GM12891 (cell line): ENCODE data around the gene RTTN.

Experiments used
- DNase-seq: peaks from one replicate; pipeline ENCODE4 v3.0.0; 2011; ENCODE audit warnings: low spot score; ENCODE audit not compliant: insufficient read length
- FAIRE-seq: peaks from 2 replicates; lab custom pipeline; 2011; peaks lifted over from hg19 to GRCh38; lab: Jason Lieb, UNC
- PAX5 ChIP-seq: IDR thresholded peaks from 2 replicates; pipeline ENCODE4 v1.6.1; 2011; ENCODE audit warnings: low read length, moderate library complexity, mild to moderate bottlenecking; ENCODE audit not compliant: insufficient read depth, severe bottlenecking
- POLR2A ChIP-seq: IDR thresholded peaks from 2 replicates; pipeline ENCODE4 v1.6.1; 2011; ENCODE audit warnings: low read depth, low read length, control low read depth
- POLR2AphosphoS5 ChIP-seq: IDR thresholded peaks from 2 replicates; pipeline ENCODE4 v1.6.1; 2011; ENCODE audit warnings: low read depth, low read length, control low read depth
- POU2F2 ChIP-seq: IDR thresholded peaks from 2 replicates; pipeline ENCODE4 v1.6.1; 2011; ENCODE audit warnings: low read depth, mild to moderate bottlenecking, control low read depth, low read length, moderate library complexity
- SPI1 ChIP-seq: IDR thresholded peaks from 2 replicates; pipeline ENCODE4 v1.6.1; 2011; ENCODE audit warnings: low read depth, low read length, control low read depth
- TAF1 ChIP-seq: IDR thresholded peaks from 2 replicates; pipeline ENCODE4 v1.6.1; 2011; ENCODE audit warnings: low read depth, low read length, control low read depth

The RTTN gene

DNA sequence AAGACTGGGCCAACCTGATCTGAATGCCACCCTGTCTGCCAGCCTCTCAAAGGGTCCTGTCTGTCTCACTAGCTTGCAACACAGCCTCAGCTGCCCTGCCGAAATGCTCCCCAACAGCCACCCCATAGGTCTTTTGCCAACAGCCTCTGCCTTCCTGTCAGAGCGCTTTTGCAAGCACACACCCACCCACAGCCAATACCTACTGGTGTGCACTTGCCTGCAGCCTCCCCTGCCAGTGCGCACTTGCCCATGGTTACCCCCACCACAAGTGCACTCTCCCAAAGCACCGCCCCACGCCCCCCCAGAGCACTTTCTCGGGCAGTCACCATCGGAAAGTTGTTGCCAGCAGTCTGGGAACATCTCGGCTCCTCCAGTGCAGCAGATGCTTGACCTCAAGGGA is 48.6 kb downstream of the RTTN start:
- no peak for TF ChIP-seq SPI1
- TF ChIP-seq POLR2A, result no peak
- TF ChIP-seq PAX5, result no peak
- TF ChIP-seq POLR2AphosphoS5, result no peak
- FAIRE-seq (no peak), DNase-seq (no peak)

DNA sequence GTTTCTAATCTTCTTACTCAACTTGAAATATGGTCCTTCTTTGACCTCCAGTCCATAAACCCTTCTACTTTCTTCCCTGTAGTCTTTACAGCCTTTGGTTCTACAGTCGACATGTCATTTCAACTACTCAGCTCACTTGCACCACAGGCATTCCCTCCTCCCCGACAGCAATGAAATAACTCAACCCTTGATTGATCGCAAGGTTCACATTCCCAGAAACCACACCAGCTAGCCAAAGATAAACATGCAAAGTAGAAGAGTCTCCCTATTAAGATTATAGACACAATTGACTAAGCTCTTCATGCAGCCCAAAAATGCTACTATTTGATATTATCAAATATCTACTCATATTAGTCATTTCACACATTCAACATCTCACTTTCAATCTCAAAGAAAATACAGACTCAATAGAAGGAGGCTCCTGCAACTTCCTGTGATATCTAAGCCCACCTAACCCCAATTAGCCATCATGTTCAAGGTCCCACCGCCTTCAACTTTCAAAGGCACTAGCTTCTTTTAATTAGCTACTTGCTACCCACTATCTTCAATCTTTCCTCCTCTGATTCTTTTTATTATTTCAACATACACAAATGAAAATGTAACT is 50.8 kb downstream of the RTTN start:
- TF ChIP-seq SPI1 (no peak), TAF1 (no peak), POU2F2 (no peak), POLR2AphosphoS5 (no peak), PAX5 (no peak), POLR2A (no peak)
- FAIRE-seq (no peak), DNase-seq (no peak)

DNA sequence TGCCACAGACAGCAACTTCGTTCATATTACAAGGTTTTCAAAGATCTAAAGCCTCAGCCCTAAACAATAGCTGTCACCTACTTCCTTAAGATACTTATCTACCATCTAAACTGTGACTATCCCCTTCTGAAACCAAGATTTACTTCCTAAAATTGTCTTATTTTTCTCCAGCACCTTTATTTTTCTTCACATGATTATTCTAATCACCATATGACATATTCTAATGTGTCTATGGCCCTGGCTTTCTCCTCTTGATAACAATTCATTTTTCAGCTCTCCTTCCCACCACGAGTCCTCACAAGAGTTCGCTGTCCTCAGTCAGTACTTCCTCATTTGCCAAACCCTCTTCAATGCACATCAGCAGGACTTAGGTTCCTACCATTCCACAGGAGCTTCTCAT is 53.9 kb downstream of the RTTN start:
- no peak for TF ChIP-seq SPI1
- TF ChIP-seq POLR2AphosphoS5, result no peak
- TF ChIP-seq PAX5, result no peak
- no peak for TF ChIP-seq TAF1
- no peak for TF ChIP-seq POU2F2
- TF ChIP-seq POLR2A, result no peak
- FAIRE-seq, result peak; percentile 69

DNA sequence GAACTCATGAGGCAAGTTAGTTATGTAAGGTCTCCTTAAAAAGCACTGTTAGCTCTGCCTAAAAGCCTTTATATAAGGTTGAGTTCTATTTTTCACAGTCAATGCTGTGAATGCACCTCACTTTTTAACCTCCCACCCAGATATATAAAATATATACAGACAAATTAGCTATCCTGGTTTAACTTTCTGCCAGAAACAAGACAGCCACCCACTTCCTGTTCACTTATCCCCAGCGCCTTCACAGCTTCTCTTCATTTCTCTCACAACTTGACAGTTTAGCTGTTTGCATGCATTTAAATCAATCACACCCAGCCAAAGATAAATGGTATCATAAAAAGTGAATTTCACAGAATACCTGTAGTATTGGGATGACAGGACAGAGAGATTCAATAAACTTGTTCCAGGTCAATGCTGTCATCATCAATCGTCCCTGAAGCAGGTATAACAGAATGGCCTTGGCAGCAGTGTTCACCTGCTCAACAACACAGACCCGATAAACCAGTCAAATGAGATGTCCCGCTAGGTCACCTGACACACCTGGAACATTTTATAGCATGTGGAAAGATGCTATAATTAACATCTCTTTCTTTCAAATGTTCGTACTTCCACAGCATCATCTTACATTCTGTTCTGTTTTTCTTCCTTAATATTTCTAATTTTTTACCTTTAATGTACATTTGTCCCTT is 55.7 kb downstream of the RTTN start:
- TF ChIP-seq TAF1 (no peak), POLR2AphosphoS5 (no peak), SPI1 (no peak), POU2F2 (no peak), POLR2A (no peak), PAX5 (no peak)
- FAIRE-seq (peak; percentile 66), DNase-seq (no peak)

More for the DNA sequence above, 53.9 kb downstream of the RTTN start:
- no peak for DNase-seq

DNA sequence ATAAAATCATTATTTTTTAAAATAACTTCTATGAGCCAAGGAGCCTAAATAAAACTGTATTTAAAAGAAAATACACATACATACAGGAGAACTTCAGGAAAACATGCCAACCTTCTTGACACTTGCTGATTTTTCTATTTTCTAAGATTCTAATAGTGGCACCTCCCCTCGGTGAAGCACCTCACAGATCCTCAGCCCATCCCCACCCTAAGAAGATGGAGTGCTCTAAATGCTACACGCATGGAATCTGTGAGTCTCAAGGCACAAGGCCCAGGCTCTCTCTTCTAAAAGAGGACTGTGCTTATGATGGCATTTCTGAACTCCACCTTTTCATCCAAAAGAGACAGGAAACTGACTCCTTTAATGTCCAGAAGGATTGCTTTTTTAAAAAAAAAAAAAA is 56.3 kb downstream of the RTTN start:
- FAIRE-seq (no peak), DNase-seq (no peak)
- TF ChIP-seq TAF1 (no peak), POU2F2 (no peak), PAX5 (no peak), SPI1 (no peak), POLR2A (no peak), POLR2AphosphoS5 (no peak)

DNA sequence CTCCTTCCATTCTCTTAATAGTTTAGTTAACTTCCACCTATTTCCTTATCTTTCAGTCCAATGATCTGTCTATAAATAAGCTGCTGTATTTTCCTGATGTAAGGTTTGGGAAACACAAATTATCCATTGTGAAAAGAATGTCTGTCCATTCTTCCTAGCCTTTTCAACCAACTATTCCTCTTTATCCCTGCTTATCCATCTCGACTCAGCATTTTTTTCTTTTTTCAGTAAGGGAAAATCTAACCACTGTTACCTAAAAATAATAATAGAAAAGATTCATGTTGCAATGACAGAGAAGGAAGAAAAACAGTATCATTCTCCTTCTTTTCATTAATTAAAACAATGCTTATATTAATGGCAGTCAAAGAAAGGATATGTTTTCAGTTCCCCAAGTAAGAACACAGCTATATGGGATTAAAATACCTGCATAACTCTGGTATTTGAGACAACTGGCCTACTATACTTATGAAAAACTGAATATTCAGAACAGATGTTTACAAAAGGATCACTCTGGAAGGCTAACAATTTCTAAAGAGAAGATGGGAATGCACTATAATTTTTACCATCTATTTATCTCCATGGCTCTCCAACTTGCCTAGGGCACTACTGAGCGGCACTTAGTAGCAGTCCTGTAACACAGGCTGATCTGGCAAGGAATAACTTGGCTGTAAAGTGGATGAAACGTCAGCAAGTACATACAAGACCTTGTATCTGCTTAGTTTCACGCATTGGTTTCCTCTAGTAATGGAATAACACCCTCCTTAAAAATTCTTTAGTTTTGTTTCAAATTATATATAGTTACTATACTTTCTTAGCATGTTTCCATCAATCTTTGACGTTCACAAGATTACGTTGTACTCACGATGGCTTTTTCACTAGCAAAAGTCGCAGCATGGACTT is 57.2 kb downstream of the RTTN start:
- FAIRE-seq, result no peak
- TF ChIP-seq PAX5 (no peak), POLR2A (no peak)
- no peak for DNase-seq

DNA sequence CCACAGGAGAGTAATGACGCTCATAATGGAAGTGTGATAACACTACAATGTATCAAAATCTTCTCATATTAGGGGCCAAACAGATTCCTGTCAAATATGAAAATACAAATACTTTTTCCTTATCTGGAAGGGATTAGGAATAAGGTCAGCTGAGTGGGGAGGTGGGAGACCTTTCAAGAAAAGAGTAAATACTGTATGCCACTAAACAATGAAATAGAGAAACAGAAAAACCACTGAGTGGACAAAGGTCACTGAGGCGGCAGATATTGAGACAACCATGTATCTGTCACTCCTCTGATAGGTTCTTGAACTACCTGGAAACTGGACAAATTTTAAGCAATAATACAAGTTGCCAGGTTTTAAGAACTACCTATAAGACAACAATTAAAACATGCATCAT is 59.3 kb downstream of the RTTN start:
- TF ChIP-seq POLR2A, result no peak
- no peak for TF ChIP-seq POLR2AphosphoS5
- no peak for TF ChIP-seq TAF1
- no peak for TF ChIP-seq SPI1
- no peak for TF ChIP-seq POU2F2
- TF ChIP-seq PAX5, result no peak
- DNase-seq, result no peak
- no peak for FAIRE-seq

DNA sequence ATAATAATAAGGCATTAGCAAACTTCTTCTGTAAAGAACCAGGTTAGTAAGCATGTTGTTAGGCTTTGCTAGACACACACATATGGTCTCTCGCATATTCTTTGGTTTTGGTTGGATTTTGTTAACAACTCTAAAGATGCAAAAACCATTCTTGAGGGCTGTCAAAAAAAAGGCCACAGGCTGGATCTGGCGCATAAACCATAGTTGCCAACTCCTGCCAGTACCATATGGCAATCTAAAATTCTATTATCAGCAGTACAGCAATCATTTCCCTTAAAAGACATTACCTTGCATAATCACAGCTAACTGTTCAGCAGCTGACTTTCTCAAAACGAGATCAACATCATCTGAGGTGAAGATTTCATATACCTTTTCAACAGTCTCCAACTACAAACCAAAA is 63.5 kb downstream of the RTTN start:
- TF ChIP-seq PAX5, result no peak
- no peak for TF ChIP-seq SPI1
- no peak for TF ChIP-seq POLR2A
- no peak for TF ChIP-seq POLR2AphosphoS5
- TF ChIP-seq POU2F2, result no peak
- TF ChIP-seq TAF1, result no peak
- no peak for FAIRE-seq
- DNase-seq, result no peak

DNA sequence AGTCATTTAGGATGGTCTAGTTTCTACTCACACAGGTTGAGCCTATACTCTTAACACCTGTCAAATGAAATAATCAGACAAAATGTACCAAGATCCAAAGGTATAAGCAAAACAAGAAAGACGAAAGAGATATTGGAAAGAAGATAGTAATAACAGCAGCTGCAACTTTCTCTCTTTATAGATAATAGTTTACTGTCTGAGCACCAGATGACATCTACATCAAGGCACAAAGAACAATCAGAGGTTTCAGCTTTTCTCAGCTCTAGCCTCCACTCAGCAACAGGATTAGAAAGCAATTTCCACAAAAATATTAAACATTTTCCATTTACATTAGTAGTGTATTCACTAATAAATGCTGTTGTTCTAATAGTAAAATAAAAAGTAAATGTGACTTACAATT is 66.3 kb downstream of the RTTN start:
- FAIRE-seq (no peak), DNase-seq (no peak)
- TF ChIP-seq SPI1, result no peak
- TF ChIP-seq POLR2AphosphoS5, result no peak
- no peak for TF ChIP-seq TAF1
- TF ChIP-seq POLR2A, result no peak
- TF ChIP-seq PAX5, result no peak
- TF ChIP-seq POU2F2, result no peak
